Fibroblast of mammary gland (primary cell): ENCODE data around the gene RBM15.

ENCODE experiments used
- DNase-seq: peaks from one replicate; pipeline ENCODE4 v3.0.0-alpha.2; 2010; ENCODE audit warnings: low read depth
- H3K4me3 ChIP-seq: 2 replicates; pipeline ENCODE4 v1.5.1; 2011; ENCODE audit warnings: low read depth, mild to moderate bottlenecking, low read length, moderate library complexity; ENCODE audit not compliant: control insufficient read depth
- TF ChIP-seq, protein P1 (sequence below): conservative IDR thresholded peaks from 2 replicates; pipeline ENCODE4 v1.5.1; 2011; ENCODE audit warnings: low read depth, low read length, inconsistent platforms; ENCODE audit not compliant: control insufficient read depth, insufficient read depth

The RBM15 gene

DNA sequence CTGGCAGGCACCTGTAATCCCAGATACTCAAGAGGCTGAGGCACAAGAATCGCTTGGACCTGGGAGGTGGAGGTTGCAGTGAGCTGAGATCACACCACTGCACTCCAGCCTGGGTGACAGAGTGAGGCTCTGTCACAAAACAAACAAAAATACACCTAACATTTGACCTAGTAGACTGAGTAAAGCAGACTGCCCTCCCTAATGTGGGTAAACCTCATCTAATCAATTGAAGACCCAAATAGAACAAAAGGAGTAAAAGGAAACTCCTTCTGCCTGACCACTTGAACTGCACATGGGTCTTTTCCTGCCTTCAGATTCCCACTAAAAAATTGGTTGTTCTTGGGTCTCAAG is 19.0 kb upstream of the RBM15 start:
- no peak for DNase-seq
- TF ChIP-seq, protein P1, sequence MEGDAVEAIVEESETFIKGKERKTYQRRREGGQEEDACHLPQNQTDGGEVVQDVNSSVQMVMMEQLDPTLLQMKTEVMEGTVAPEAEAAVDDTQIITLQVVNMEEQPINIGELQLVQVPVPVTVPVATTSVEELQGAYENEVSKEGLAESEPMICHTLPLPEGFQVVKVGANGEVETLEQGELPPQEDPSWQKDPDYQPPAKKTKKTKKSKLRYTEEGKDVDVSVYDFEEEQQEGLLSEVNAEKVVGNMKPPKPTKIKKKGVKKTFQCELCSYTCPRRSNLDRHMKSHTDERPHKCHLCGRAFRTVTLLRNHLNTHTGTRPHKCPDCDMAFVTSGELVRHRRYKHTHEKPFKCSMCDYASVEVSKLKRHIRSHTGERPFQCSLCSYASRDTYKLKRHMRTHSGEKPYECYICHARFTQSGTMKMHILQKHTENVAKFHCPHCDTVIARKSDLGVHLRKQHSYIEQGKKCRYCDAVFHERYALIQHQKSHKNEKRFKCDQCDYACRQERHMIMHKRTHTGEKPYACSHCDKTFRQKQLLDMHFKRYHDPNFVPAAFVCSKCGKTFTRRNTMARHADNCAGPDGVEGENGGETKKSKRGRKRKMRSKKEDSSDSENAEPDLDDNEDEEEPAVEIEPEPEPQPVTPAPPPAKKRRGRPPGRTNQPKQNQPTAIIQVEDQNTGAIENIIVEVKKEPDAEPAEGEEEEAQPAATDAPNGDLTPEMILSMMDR: no peak
- no peak overlapping the region for H3K4me3 ChIP-seq

DNA sequence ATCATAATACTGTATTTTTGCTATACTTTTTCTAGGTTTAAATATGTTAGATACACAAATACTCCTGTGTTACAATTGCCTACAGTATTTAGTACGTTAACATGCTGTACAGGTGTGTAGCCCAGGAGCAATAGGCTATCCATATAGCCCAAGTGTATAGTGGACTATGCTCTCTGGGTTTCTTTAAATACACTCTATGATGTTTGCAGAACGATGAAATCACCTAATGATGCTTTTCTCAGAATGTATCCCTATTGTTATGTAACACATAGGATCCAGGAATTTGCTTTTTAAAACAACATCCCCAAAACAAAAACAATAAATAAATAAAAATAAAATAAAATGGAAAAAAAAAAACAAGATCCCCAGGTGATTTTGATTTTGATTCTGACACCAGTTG is 18.1 kb upstream of the RBM15 start:
- no peak for DNase-seq
- TF ChIP-seq, protein P1: no peak
- no peak overlapping the region for H3K4me3 ChIP-seq

DNA sequence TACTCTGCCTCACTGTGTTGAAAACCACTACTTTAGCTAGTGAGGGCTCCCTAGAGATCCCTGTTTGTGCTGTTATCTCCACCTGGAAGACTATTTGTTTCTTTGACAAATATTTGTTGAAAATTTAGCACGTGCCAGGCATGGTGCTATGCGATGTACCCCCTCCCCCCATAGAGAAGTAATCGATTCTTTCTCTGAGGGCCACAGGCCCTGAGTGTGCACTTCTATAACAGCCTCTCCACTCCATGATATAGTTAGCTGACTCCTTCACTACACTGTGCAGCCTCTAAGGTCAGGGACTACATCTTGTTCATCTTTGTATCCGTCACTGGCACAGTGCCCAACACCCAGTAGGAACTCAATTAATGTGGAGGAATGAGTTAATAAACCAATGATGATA is 17.3 kb upstream of the RBM15 start:
- H3K4me3 ChIP-seq: no peak overlapping the region

DNA sequence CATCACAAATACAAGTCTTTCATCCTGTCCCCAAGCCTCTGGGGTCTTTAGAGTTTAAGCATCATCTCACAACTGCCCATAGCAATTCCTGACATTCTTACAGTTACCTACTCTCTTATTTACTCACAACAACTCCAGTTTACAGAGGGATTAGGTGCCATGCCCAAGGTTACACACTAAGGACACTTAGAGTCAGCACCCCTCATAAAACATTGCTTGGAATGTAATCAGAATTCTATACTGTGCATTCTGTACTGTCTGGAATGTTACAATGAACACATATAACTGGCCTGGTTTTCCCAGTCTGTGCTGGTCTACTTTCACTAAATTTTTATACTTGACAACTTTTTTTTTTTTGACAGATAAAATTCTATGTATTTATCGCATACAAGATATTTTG is 14.5 kb upstream of the RBM15 start:
- DNase-seq: no peak
- H3K4me3 ChIP-seq: no peak overlapping the region
- TF ChIP-seq, protein P1: no peak

More for the DNA sequence above, 17.3 kb upstream of the RBM15 start:
- DNase-seq: no peak
- TF ChIP-seq, protein P1: no peak

DNA sequence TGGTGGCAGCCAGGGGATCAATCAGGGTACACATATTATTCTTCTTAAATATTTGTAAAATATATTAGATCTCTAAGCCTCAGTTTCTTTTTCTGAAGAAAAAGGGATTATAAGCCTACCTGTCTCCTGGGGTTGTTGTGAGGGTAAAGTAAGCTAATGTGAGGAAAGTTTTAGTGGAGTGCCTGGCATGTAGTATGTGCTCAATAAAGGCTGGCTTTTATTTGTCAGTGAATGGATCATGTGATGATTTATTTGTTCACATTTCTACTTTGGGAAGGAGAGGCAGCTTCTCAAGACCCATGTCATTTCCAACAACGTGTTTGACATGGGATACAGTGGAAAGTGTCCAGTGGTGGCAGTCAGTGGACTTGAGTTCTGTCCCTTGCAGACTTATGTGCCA is 12.4 kb upstream of the RBM15 start:
- no peak for DNase-seq
- TF ChIP-seq, protein P1: no peak
- H3K4me3 ChIP-seq: no peak overlapping the region

DNA sequence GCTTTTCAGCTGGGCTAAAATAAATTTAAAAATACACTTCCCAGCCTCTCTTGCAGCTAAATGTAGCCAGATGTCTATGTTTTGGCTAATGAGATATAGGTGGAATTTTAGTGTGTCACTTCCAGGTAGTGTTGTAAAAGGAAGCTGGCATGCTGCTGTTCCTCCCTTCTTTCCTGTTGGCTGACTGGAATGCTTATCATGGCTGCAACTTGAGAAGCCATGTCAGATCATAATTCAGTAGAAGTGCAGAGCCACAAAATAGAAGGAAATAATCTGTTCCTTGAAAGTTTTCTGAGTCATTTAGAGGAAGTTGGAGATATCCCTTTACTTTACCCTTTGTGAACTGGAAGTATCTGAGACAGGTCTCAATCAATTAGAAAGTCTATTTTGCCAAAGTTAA is 10.9 kb upstream of the RBM15 start:
- H3K4me3 ChIP-seq: no peak overlapping the region
- DNase-seq: no peak

DNA sequence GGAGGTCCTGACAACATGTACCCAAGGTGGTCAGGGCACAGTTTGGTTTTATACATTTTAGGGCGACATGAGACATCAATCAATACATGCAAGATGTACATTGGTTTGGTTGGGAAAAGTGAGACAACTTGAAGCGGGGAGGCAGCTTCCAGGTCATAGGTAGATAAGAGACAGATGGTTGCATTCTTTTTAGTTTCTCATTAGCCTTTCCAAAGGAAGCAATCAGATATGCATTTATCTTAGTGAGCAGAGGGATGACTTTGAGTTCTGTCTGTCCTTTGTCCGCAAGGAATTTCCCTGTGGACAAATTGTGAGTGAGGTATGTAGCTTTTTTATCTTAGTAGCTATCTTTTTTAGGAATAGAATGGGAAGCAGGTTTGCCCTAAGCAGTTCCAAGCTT is 10.5 kb upstream of the RBM15 start:
- TF ChIP-seq, protein P1: no peak
- DNase-seq: no peak
- H3K4me3 ChIP-seq: no peak overlapping the region

More for the DNA sequence above, 10.9 kb upstream of the RBM15 start:
- TF ChIP-seq, protein P1: no peak
